ENCODE results near the gene FOSL2.

DNA sequence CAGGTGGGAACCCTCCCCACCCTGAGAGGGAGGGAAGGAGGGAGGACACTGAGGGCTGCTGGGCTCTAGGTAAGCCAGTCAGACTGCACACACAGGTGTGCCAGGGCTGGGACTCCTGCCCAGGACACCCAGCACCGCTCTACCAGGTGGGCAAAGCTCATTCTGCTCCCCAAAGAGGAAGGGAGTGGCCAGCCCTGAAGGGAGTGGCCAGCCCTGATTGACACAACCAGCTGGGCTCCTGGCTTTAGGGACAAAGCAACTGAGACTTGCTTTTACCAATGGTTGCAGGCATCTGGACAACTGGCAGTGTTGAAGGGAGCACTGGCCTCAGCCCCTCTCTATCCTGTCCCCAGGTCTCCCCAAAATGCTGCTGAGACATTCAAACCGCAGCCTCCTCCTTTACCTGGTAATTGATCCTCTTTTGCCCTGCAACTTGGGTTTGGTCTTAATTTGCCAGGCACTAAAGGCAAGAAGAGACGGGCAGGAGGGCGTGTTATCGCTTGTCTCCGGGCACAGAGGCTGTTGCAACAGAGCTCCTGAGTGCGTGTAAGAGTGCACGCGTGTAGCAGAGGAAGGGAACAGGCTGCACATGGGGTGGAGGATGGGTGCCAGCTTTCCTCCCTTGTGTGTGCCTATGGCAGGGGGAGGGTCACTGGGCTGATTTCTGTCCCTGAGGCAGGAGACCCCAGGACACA, 14.5 kb upstream of the FOSL2 start:
- TF ChIP-seq, protein P1, sequence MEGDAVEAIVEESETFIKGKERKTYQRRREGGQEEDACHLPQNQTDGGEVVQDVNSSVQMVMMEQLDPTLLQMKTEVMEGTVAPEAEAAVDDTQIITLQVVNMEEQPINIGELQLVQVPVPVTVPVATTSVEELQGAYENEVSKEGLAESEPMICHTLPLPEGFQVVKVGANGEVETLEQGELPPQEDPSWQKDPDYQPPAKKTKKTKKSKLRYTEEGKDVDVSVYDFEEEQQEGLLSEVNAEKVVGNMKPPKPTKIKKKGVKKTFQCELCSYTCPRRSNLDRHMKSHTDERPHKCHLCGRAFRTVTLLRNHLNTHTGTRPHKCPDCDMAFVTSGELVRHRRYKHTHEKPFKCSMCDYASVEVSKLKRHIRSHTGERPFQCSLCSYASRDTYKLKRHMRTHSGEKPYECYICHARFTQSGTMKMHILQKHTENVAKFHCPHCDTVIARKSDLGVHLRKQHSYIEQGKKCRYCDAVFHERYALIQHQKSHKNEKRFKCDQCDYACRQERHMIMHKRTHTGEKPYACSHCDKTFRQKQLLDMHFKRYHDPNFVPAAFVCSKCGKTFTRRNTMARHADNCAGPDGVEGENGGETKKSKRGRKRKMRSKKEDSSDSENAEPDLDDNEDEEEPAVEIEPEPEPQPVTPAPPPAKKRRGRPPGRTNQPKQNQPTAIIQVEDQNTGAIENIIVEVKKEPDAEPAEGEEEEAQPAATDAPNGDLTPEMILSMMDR (conservative IDR thresholded peaks at IDR 0.05; ENCODE audit: low read length), result no peak
- TF ChIP-seq EZH2phosphoT487 (IDR thresholded peaks at IDR 0.05; ENCODE audit: borderline replicate concordance), result no peak

All from Loucy (cell line).